SK-N-MC (cell line): ENCODE measurements around the gene ARL8A.

Experiments used
- EZH2 ChIP-seq: fragments of 200-600 bp; sonication (generic); IDR thresholded peaks from one replicate; pipeline ENCODE4 v1.6.1; 2017; ENCODE audit warnings: antibody characterized with exemption
- FOXP2 ChIP-seq: optimal IDR thresholded peaks from 2 replicates; pipeline ENCODE3; 2011; ENCODE audit warnings: mild to moderate bottlenecking, moderate library complexity; ENCODE audit not compliant: insufficient read depth; ENCODE audit errors: extremely low read length, control extremely low read depth
- POLR2AphosphoS5 ChIP-seq: IDR thresholded peaks from 2 replicates; pipeline ENCODE4 v1.6.1; 2012; ENCODE audit warnings: mild to moderate bottlenecking, low read depth, low read length, borderline replicate concordance

DNA sequence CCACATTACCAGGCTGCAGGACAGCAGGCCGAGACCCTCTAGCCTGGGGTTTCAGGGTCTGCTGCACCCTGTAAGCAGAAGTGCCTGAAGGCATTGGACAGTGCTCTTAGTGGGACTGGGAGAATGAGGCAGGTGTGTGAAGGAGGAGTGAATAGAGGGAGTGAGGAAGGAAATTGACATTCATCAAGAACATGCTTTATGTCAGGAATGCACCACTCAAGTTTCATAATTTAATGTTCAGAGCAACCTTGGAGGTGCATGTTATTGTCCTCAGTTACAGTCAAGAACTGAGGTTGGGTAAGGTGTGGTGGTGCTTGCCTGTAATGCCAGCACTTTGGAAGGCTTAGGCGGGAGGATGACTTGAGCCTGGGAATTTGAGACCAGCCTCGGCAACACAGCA lies 33.6 kb downstream of the ARL8A start:
- no peak for TF ChIP-seq EZH2
- no peak for TF ChIP-seq POLR2AphosphoS5
- TF ChIP-seq FOXP2 = no peak
